RCC 7860 (cell line): ENCODE data around the gene ACTG1.
"Not testable (repeated sequence)": the region's sequence is repeated elsewhere in the genome, so short reads cannot be mapped to it uniquely, and the experiment has no call there.

Source experiments
- DNase-seq: peaks from one replicate; pipeline ENCODE4 v3.0.0-alpha.2; 2015; ENCODE audit warnings: low spot score
- FAIRE-seq: peaks from 2 replicates; lab custom pipeline; 2012; peaks lifted over from hg19 to GRCh38; lab: Jason Lieb, UNC

Gene ACTG1

GRCh38 chr17:81533339-81534141 is 20.9 kb upstream of the ACTG1 start:
- DNase-seq: no peak

GRCh38 chr17:81532490-81533287 is 20.1 kb upstream of the ACTG1 start:
- FAIRE-seq: no peak

More at GRCh38 chr17:81533339-81534141, 20.9 kb upstream of the ACTG1 start:
- no peak for FAIRE-seq

GRCh38 chr17:81531998-81532404 is 19.4 kb upstream of the ACTG1 start:
- DNase-seq, FAIRE-seq: not testable (repeated sequence)

More at GRCh38 chr17:81532490-81533287, 20.1 kb upstream of the ACTG1 start:
- no peak for DNase-seq

- DNase-seq, FAIRE-seq: not testable (repeated sequence)
These were observed 18.4 kb upstream of the ACTG1 start for GRCh38 chr17:81531013-81531412.

GRCh38 chr17:81529437-81529803 is 16.8 kb upstream of the ACTG1 start:
- DNase-seq: no peak
- no peak for FAIRE-seq

GRCh38 chr17:81528651-81529436 is 16.2 kb upstream of the ACTG1 start:
- DNase-seq (no peak), FAIRE-seq (no peak)

- DNase-seq (no peak), FAIRE-seq (no peak)
These were observed 15.7 kb upstream of the ACTG1 start for GRCh38 chr17:81528384-81528650.

- no peak for FAIRE-seq
- no peak for DNase-seq
These were observed 15.2 kb upstream of the ACTG1 start, which contains the start of gene FSCN2 for GRCh38 chr17:81527591-81528383. TSS of gene FSCN2 (plus strand) at chr17:81528377. CDS start at chr17:81528532, 155 bp downstream.

GRCh38 chr17:81526662-81527571 is 14.3 kb upstream of the ACTG1 start:
- no peak for FAIRE-seq

GRCh38 chr17:81524865-81525159 is 12.2 kb upstream of the ACTG1 start:
- FAIRE-seq (no peak), DNase-seq (no peak)

More at GRCh38 chr17:81526662-81527571, 14.3 kb upstream of the ACTG1 start:
- DNase-seq: no peak

GRCh38 chr17:81524039-81524864 is 11.7 kb upstream of the ACTG1 start:
- FAIRE-seq: no peak

GRCh38 chr17:81523402-81524038 is 10.9 kb upstream of the ACTG1 start:
- DNase-seq: no peak
- no peak for FAIRE-seq

More at GRCh38 chr17:81524039-81524864, 11.7 kb upstream of the ACTG1 start:
- no peak for DNase-seq

- no peak for DNase-seq
- FAIRE-seq: no peak
These were observed 10.1 kb upstream of the ACTG1 start for GRCh38 chr17:81522491-81523401.

GRCh38 chr17:81520021-81520901 is 7.7 kb upstream of the ACTG1 start:
- DNase-seq (no peak), FAIRE-seq (no peak)

- no peak for FAIRE-seq
- DNase-seq: peak; percentile 47
These were observed 6.9 kb upstream of the ACTG1 start for GRCh38 chr17:81519284-81520020.
